A673 (cell line): ENCODE data around the gene FRMD4A. TPM values are rescaled to one million over a fixed set of nuclear protein-coding genes. Genes with fewer than 3 reads are reported as not detected.

Experiments
- BruUV-seq: library from RNA; stranded (reverse); fragments of 400-500 nt; replicated peaks from 2 replicates; lab custom pipeline; 2021; lab: Mats Ljungman, UMichigan
- CTCF ChIA-PET: fragments of 300-600 bp; sonication (Branson Sonifier 250); formaldehyde crosslinking; loops from one replicate; lab custom pipeline; 2022; ENCODE audit warnings: antibody characterized with exemption; lab: Charles Lee
- POLR2A ChIA-PET: fragments of 300-600 bp; sonication (Branson Sonifier 250); formaldehyde crosslinking; loops from one replicate; lab custom pipeline; 2022; ENCODE audit warnings: antibody characterized with exemption; ENCODE audit not compliant: low non-redundant PET; lab: Charles Lee
- DNase-seq: peaks from one replicate; pipeline ENCODE4 v3.0.0-alpha.2; 2015; ENCODE audit warnings: low spot score
- H3K27ac ChIP-seq: fragments of 200-600 bp; sonication (generic); 2 replicates; pipeline ENCODE4 v1.5.1; 2016; ENCODE audit warnings: mixed run types, low read depth, mild to moderate bottlenecking, mixed read lengths, antibody characterized with exemption, low read length; ENCODE audit not compliant: poor library complexity, severe bottlenecking
- H3K27me3 ChIP-seq: fragments of 200-600 bp; sonication (generic); replicated peaks from 2 replicates; pipeline ENCODE4 v1.6.1; 2017; ENCODE audit warnings: mixed run types, low read depth, mild to moderate bottlenecking, mixed read lengths, antibody characterized with exemption, low read length; ENCODE audit not compliant: insufficient read depth, poor library complexity
- H3K36me3 ChIP-seq: fragments of 200-600 bp; sonication (generic); 2 replicates; pipeline ENCODE4 v1.6.1; 2016; ENCODE audit warnings: mixed run types, mild to moderate bottlenecking, mixed read lengths, antibody characterized with exemption, low read length; ENCODE audit not compliant: insufficient read depth, poor library complexity, severe bottlenecking
- H3K4me1 ChIP-seq: fragments of 200-600 bp; sonication (generic); 2 replicates; pipeline ENCODE4 v1.6.1; 2017; ENCODE audit warnings: mixed run types, mild to moderate bottlenecking, mixed read lengths, antibody characterized with exemption, low read length; ENCODE audit not compliant: insufficient read depth, poor library complexity, severe bottlenecking
- H3K4me3 ChIP-seq: fragments of 200-600 bp; sonication (generic); 2 replicates; pipeline ENCODE4 v1.5.1; 2016; ENCODE audit warnings: low read depth, mixed run types, mild to moderate bottlenecking, mixed read lengths, low read length; ENCODE audit not compliant: poor library complexity, severe bottlenecking
- H3K9me3 ChIP-seq: fragments of 200-600 bp; sonication (generic); 2 replicates; pipeline ENCODE4 v1.6.1; 2016; ENCODE audit warnings: mixed run types, low read depth, mild to moderate bottlenecking, mixed read lengths, antibody characterized with exemption, low read length; ENCODE audit not compliant: poor library complexity, severe bottlenecking
- CTCF ChIP-seq: fragments of 300-800, 200-600 bp; sonication (generic); conservative IDR thresholded peaks from 2 replicates; pipeline ENCODE4 v1.5.1; 2017; ENCODE audit warnings: low read depth, mild to moderate bottlenecking, antibody characterized with exemption, low read length, moderate library complexity, mixed read lengths
- EZH2 ChIP-seq: fragments of 200-600 bp; sonication (generic); IDR thresholded peaks from 2 replicates; pipeline ENCODE4 v1.6.1; 2017; ENCODE audit warnings: borderline replicate concordance, low read depth, mild to moderate bottlenecking, mixed read lengths, antibody characterized with exemption, low read length; ENCODE audit not compliant: poor library complexity, severe bottlenecking
- intact Hi-C: fragments of 100-400 bp; cut with micrococcal nuclease; formaldehyde crosslinking; loops from one replicate; pipeline ENCODE4 v1.10.0; 2022; ENCODE audit not compliant: unreplicated experiment
- total RNA-seq: library from RNA; stranded (reverse); gene quantifications from 2 replicates; pipeline ENCODE4 v1.2.3, GENCODE V29; 2021

Gene FRMD4A
- total RNA-seq, 1 experiment from 2014 or later: 26.3 TPM

GRCh38 chr10:13871011-13871410, 459.7 kb downstream of the FRMD4A start:
- BruUV-seq: no TSS peak
- no peaks in the 10 kb centered on the region for H3K4me1 ChIP-seq
- POLR2A ChIA-PET: no interaction called here
- TF ChIP-seq EZH2: no peak
- no peak for TF ChIP-seq CTCF
- no peak overlapping the region for H3K4me3 ChIP-seq
- H3K27ac ChIP-seq: no peak overlapping the region
- peaks cover 6% of the 10 kb centered on the region for H3K27me3 ChIP-seq
- H3K36me3 ChIP-seq: no peaks in the 10 kb centered on the region
- no peaks in the 10 kb centered on the region for H3K9me3 ChIP-seq
- DNase-seq: no peak
- intact Hi-C loops: no loop called here
- CTCF ChIA-PET: no interaction called here

DNA sequence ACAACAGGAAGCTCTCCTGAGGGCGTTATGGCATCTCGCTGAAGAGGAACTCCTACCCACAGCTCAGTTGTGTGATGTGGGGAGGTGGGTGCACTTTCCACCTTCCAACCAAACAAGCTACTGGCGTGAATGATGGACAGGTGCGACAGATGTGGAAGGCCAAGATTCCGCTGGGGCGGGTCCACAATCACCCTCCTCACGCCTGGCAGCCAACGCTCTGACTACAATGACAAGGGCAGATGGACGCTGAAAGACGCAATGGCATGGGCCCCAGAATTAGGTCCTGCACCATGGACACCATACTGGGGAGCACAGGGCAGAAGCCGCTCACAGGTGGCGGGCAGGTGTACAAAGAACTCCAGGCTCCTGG, 461.4 kb downstream of the FRMD4A start:
- Histone ChIP-seq H3K4me1 (no peaks in the 10 kb centered on the region), H3K36me3 (no peaks in the 10 kb centered on the region), H3K4me3 (no peak overlapping the region), H3K9me3 (no peaks in the 10 kb centered on the region), H3K27me3 (peaks cover under 1% of the 10 kb centered on the region), H3K27ac (no peak overlapping the region)
- intact Hi-C loops: no loop called here
- no peak for TF ChIP-seq CTCF
- no peak for TF ChIP-seq EZH2
- BruUV-seq: no TSS peak
- CTCF ChIA-PET: no interaction called here
- no peak for DNase-seq
- POLR2A ChIA-PET: no interaction called here

DNA sequence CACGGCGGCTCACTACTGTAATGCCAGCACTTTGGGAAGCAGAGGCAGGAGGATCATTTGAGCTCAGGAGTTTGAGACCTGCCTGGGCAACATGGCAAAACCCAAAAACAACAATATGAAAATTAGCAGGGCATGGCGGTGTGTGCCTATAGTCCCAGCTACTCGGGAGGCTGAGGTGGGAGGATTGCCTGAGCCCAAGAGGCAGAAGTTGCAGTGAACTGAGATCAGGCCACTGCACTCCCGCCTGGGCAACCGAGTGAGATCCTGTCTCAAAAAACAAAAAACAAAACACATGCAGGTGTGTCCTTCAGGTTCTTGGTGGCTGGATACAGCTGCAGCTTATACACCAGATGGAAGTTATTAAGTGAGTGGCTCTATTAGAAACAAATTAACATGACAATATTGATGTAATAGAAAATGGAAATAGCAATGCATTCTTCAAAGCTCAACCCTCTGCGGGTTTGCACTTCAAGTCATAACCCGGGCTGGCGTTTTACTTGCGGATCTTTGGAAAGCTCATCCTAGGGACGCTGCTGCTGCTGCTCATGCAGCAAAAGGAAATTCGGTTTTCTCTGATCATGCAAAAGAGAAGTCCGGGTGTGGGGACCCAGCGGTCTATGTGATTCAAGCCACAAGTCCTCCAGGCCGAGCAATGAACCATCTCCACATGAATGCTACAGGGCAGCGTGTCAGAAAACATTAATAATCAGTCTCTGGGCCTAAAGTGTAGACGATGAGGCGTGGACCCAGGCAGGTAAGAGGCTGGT, 462.0 kb downstream of the FRMD4A start:
- Histone ChIP-seq H3K4me3 (no peak overlapping the region), H3K27me3 (no peaks in the 10 kb centered on the region), H3K4me1 (no peaks in the 10 kb centered on the region), H3K27ac (no peak overlapping the region), H3K9me3 (no peaks in the 10 kb centered on the region), H3K36me3 (no peaks in the 10 kb centered on the region)
- POLR2A ChIA-PET: no interaction called here
- DNase-seq: no peak
- TF ChIP-seq CTCF: no peak
- TF ChIP-seq EZH2: no peak
- CTCF ChIA-PET: no interaction called here
- BruUV-seq: no TSS peak
- intact Hi-C loops: no loop called here
